ENCODE data around the gene HOXD8.

HOXD8 gene

DNA sequence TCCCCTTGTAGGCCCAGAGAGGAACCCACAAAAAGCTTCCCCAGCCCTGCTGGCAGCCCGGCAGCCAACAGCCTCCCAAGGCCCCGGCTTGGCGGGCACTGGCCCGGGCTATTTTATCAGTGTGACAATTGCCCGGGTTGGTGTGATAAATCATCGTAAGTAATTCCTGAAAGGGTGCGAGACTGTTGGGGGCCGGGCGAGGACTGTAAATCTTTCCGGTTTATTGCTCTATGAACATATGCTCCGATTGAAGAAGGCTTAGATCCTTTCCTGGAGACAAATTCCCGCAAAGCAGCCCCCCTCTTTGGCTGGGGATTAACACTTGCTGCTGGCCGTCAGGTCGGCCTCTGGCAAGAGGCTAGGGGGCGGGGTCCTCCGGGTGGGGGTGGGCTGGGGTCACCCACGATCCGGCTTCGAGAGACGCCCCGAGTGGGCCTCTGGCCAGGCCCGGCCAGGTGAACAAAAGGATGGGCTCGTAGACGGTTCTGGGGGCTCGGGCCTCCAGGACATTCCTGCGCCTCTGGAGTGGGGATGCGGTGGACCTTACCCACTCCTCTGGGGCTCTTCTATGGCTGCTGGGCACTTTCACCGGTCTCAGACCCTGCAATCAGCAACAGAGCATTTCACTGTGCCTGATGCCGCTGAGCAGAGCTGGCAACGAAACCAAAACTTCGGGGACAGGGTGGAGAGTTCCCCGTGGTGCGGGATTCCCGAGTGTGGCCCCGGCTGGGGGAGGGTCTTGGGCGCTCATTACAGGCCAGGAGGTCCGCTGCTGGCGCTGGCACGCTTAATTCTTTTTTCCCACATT lies 29.6 kb downstream of the HOXD8 start (continued):
- TF ChIP-seq, protein P1, sequence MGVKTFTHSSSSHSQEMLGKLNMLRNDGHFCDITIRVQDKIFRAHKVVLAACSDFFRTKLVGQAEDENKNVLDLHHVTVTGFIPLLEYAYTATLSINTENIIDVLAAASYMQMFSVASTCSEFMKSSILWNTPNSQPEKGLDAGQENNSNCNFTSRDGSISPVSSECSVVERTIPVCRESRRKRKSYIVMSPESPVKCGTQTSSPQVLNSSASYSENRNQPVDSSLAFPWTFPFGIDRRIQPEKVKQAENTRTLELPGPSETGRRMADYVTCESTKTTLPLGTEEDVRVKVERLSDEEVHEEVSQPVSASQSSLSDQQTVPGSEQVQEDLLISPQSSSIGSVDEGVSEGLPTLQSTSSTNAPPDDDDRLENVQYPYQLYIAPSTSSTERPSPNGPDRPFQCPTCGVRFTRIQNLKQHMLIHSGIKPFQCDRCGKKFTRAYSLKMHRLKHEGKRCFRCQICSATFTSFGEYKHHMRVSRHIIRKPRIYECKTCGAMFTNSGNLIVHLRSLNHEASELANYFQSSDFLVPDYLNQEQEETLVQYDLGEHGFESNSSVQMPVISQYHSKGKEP (tag by site-specific recombination; IDR thresholded peaks at IDR 0.05) = peak; percentile 49; the same call in 1 of the 2 replicates
- TF ChIP-seq ZNF169 (tag by site-specific recombination; IDR thresholded peaks at IDR 0.05) = no peak
- TF ChIP-seq, protein P2, sequence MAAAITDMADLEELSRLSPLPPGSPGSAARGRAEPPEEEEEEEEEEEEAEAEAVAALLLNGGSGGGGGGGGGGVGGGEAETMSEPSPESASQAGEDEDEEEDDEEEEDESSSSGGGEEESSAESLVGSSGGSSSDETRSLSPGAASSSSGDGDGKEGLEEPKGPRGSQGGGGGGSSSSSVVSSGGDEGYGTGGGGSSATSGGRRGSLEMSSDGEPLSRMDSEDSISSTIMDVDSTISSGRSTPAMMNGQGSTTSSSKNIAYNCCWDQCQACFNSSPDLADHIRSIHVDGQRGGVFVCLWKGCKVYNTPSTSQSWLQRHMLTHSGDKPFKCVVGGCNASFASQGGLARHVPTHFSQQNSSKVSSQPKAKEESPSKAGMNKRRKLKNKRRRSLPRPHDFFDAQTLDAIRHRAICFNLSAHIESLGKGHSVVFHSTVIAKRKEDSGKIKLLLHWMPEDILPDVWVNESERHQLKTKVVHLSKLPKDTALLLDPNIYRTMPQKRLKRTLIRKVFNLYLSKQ (tag by site-specific recombination; IDR thresholded peaks at IDR 0.05; ENCODE audit: borderline replicate concordance) = no peak
- TF ChIP-seq ZNF112 (tag by site-specific recombination; IDR thresholded peaks at IDR 0.05) = no peak
- peak; percentile 47; the same call in 1 of the 2 replicates for TF ChIP-seq GFI1B (tag by site-specific recombination; IDR thresholded peaks at IDR 0.05)
- TF ChIP-seq ZNF623 (tag by site-specific recombination; IDR thresholded peaks at IDR 0.05) = no peak
- TF ChIP-seq ZEB2 (tag by site-specific recombination; IDR thresholded peaks at IDR 0.05) = 0 out of 2 replicates have a peak, but pooled peaks have one; percentile 14
- TF ChIP-seq, protein P3, sequence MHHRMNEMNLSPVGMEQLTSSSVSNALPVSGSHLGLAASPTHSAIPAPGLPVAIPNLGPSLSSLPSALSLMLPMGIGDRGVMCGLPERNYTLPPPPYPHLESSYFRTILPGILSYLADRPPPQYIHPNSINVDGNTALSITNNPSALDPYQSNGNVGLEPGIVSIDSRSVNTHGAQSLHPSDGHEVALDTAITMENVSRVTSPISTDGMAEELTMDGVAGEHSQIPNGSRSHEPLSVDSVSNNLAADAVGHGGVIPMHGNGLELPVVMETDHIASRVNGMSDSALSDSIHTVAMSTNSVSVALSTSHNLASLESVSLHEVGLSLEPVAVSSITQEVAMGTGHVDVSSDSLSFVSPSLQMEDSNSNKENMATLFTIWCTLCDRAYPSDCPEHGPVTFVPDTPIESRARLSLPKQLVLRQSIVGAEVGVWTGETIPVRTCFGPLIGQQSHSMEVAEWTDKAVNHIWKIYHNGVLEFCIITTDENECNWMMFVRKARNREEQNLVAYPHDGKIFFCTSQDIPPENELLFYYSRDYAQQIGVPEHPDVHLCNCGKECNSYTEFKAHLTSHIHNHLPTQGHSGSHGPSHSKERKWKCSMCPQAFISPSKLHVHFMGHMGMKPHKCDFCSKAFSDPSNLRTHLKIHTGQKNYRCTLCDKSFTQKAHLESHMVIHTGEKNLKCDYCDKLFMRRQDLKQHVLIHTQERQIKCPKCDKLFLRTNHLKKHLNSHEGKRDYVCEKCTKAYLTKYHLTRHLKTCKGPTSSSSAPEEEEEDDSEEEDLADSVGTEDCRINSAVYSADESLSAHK (tag by site-specific recombination; IDR thresholded peaks at IDR 0.05) = peak; percentile 61
- TF ChIP-seq OSR2 (tag by site-specific recombination; IDR thresholded peaks at IDR 0.05) = peak; percentile 37; the same call in 1 of the 2 replicates
- TF ChIP-seq ZNF596 (tag by site-specific recombination; IDR thresholded peaks at IDR 0.05) = 0 out of 2 replicates have a peak, but pooled peaks have one; percentile 21
- peak; percentile 79 for TF ChIP-seq ZBTB8A (tag by site-specific recombination; IDR thresholded peaks at IDR 0.05)
- peak; percentile 84 for TF ChIP-seq IKZF3 (tag by site-specific recombination; IDR thresholded peaks at IDR 0.05)
- TF ChIP-seq, protein P4, sequence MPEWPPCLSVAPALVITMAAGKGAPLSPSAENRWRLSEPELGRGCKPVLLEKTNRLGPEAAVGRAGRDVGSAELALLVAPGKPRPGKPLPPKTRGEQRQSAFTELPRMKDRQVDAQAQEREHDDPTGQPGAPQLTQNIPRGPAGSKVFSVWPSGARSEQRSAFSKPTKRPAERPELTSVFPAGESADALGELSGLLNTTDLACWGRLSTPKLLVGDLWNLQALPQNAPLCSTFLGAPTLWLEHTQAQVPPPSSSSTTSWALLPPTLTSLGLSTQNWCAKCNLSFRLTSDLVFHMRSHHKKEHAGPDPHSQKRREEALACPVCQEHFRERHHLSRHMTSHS (tag by site-specific recombination; IDR thresholded peaks at IDR 0.05) = peak; percentile 83; the same call in 1 of the 2 replicates
- peak; percentile 44; the same call in 1 of the 2 replicates for TF ChIP-seq ZSCAN30 (tag by site-specific recombination; IDR thresholded peaks at IDR 0.05)
- peak; percentile 23; the same call in 1 of the 2 replicates for TF ChIP-seq ZNF341 (tag by site-specific recombination; IDR thresholded peaks at IDR 0.05; ENCODE audit: low read depth)
- TF ChIP-seq HOXD13 (CRISPR knock-in tag; IDR thresholded peaks at IDR 0.05; ENCODE audit: borderline replicate concordance) = no peak
- TF ChIP-seq, protein P5, sequence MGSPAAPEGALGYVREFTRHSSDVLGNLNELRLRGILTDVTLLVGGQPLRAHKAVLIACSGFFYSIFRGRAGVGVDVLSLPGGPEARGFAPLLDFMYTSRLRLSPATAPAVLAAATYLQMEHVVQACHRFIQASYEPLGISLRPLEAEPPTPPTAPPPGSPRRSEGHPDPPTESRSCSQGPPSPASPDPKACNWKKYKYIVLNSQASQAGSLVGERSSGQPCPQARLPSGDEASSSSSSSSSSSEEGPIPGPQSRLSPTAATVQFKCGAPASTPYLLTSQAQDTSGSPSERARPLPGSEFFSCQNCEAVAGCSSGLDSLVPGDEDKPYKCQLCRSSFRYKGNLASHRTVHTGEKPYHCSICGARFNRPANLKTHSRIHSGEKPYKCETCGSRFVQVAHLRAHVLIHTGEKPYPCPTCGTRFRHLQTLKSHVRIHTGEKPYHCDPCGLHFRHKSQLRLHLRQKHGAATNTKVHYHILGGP (tag by site-specific recombination; IDR thresholded peaks at IDR 0.05) = peak; percentile 90
- no peak for TF ChIP-seq ZNF416 (tag by site-specific recombination; IDR thresholded peaks at IDR 0.05)
- TF ChIP-seq, protein P6, sequence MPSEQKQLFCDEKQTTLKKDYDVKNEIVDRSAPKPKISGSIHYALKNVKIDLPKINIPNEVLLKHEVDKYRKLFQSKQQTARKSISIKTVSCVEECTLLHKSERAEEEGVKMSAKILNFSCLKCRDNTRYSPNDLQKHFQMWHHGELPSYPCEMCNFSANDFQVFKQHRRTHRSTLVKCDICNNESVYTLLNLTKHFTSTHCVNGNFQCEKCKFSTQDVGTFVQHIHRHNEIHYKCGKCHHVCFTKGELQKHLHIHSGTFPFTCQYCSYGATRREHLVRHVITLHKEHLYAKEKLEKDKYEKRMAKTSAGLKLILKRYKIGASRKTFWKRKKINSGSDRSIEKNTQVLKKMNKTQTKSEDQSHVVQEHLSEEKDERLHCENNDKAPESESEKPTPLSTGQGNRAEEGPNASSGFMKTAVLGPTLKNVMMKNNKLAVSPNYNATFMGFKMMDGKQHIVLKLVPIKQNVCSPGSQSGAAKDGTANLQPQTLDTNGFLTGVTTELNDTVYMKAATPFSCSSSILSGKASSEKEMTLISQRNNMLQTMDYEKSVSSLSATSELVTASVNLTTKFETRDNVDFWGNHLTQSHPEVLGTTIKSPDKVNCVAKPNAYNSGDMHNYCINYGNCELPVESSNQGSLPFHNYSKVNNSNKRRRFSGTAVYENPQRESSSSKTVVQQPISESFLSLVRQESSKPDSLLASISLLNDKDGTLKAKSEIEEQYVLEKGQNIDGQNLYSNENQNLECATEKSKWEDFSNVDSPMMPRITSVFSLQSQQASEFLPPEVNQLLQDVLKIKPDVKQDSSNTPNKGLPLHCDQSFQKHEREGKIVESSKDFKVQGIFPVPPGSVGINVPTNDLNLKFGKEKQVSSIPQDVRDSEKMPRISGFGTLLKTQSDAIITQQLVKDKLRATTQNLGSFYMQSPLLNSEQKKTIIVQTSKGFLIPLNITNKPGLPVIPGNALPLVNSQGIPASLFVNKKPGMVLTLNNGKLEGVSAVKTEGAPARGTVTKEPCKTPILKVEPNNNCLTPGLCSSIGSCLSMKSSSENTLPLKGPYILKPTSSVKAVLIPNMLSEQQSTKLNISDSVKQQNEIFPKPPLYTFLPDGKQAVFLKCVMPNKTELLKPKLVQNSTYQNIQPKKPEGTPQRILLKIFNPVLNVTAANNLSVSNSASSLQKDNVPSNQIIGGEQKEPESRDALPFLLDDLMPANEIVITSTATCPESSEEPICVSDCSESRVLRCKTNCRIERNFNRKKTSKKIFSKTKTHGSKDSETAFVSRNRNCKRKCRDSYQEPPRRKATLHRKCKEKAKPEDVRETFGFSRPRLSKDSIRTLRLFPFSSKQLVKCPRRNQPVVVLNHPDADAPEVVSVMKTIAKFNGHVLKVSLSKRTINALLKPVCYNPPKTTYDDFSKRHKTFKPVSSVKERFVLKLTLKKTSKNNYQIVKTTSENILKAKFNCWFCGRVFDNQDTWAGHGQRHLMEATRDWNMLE (tag by site-specific recombination; conservative IDR thresholded peaks at IDR 0.05; ENCODE audit: low read depth) = no peak
- TF ChIP-seq, protein P7, sequence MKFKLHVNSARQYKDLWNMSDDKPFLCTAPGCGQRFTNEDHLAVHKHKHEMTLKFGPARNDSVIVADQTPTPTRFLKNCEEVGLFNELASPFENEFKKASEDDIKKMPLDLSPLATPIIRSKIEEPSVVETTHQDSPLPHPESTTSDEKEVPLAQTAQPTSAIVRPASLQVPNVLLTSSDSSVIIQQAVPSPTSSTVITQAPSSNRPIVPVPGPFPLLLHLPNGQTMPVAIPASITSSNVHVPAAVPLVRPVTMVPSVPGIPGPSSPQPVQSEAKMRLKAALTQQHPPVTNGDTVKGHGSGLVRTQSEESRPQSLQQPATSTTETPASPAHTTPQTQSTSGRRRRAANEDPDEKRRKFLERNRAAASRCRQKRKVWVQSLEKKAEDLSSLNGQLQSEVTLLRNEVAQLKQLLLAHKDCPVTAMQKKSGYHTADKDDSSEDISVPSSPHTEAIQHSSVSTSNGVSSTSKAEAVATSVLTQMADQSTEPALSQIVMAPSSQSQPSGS (tag by site-specific recombination; IDR thresholded peaks at IDR 0.05; ENCODE audit: low read depth) = no peak
- no peak for TF ChIP-seq ZNF560 (tag by site-specific recombination; IDR thresholded peaks at IDR 0.05; ENCODE audit: borderline replicate concordance)
- no peak for TF ChIP-seq ZNF157 (tag by site-specific recombination; IDR thresholded peaks at IDR 0.05)
